NCI-H526 treated with DMSO at 0.1 percent for 48 hours (cell line): Measurements from ENCODE around the gene BICRAL.
A peak's percentile ranks its signal among the peaks of the same experiment; 100 is the strongest.
"Not testable (repeated sequence)": the region's sequence is repeated elsewhere in the genome, so short reads cannot be mapped to it uniquely, and the experiment has no call there.

Experiments
- DNase-seq: peaks from one replicate; lab custom pipeline; 2025; lab: John Stamatoyannopoulos, UW

The BICRAL gene

GRCh38 chr6:42894041-42894828 is 112.4 kb downstream of the BICRAL start:
- DNase-seq: not testable (repeated sequence)

- no peak for DNase-seq
Observed at GRCh38 chr6:42896178-42896719, 114.4 kb downstream of the BICRAL start.

GRCh38 chr6:42898891-42899361 is 117.1 kb downstream of the BICRAL start:
- peak; percentile 42 for DNase-seq

GRCh38 chr6:42899871-42900270 is 118.0 kb downstream of the BICRAL start:
- no peak for DNase-seq

DNA sequence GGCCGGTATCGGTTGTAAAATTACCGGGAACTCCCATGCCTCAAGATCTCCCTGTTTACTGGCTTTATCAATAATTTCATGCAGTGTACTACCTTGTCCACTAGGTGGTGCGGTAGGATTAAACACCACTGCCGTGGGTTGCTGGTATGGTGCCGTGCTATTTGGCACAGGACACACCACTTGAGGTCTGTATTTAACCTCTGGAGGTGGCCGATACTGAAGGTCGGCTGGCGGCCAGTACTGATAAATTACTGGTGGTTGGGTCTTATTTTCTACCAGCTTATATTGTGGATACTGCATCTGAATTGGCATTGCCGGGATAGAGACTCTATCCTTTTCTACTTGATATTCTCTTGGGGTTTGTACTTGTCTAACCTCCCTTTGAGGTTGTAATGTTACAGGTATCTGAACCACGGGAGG is 119.7 kb downstream of the BICRAL start:
- DNase-seq: peak; percentile 68

DNA sequence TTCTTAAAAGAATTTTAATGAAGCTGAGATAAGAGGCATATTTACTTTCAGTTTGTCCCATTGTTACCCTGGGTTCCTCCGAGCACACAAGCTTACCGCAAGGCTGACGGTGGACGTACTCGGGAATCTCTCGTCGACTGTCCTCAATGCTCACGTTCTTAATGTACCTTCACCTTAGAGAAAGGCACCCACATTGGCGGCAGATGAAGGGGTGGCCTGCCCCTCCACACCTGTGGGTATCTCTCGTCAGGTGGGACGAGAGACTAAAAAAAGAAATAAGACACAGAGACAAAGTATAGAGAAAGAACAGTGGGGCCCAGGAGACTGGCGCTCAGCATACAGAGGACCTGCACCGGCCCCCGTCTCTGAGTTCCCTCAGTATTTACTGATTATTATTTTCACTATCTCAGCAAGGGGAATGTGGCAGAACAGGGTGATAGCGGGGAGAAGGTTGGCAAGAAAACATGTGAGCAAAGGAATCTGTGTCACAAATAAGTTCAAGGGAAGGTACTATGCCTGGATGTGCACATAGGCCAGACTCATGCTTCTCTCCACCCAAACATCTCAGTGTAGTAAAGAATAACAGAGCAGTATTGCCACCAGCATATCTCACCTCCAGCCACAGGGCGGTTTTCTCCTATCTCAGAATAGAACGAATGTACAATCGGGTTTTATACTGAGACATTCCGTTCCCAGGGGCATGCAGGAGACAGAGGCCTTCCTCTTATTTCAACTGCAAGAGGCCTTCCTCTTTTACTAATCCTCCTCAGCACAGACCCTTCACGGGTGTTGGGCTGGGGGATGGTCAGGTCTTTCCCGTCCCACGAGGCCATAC is 120.8 kb downstream of the BICRAL start:
- not testable (repeated sequence) for DNase-seq

- no peak for DNase-seq
Observed at GRCh38 chr6:42904467-42904866, 122.6 kb downstream of the BICRAL start.

DNA sequence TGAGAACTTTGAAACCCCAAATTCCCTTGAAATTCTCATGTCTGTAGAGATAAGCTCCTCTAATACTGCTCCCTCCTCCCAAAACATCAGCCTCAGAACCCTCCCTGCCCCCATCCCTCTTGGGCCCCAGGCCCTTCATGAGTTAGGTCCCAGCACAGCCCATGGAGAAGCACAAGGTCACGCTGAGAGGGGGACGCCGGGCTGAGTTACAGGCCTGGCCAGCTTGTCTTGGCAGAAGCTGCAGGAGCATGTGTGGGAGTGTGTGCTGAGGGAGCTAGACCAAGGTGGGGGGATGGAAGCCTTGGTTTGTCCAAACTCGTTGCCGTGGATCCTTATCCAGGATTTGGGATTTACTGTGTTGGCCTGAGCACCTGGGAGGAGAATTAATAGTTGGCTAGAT is 125.5 kb downstream of the BICRAL start:
- no peak for DNase-seq

DNA sequence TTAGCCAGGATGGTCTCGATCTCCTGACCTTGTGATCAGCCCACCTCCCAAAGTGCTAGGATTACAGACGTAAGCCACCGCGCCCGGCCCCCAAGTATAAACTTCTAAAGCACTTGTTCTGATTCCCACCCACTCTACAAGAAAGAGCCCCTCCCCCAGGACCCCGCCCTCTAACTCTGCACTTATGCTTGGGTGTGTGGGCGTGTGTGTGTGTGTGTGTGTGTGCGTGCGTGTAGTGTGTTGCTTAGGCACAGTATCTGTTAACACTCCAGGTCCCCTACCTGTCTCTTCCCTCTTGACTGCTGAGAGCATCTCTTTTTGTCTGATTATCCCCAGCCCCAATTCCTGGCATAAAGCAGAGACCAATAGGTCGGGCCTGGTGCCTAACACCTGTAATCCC is 128.0 kb downstream of the BICRAL start:
- DNase-seq: no peak

DNA sequence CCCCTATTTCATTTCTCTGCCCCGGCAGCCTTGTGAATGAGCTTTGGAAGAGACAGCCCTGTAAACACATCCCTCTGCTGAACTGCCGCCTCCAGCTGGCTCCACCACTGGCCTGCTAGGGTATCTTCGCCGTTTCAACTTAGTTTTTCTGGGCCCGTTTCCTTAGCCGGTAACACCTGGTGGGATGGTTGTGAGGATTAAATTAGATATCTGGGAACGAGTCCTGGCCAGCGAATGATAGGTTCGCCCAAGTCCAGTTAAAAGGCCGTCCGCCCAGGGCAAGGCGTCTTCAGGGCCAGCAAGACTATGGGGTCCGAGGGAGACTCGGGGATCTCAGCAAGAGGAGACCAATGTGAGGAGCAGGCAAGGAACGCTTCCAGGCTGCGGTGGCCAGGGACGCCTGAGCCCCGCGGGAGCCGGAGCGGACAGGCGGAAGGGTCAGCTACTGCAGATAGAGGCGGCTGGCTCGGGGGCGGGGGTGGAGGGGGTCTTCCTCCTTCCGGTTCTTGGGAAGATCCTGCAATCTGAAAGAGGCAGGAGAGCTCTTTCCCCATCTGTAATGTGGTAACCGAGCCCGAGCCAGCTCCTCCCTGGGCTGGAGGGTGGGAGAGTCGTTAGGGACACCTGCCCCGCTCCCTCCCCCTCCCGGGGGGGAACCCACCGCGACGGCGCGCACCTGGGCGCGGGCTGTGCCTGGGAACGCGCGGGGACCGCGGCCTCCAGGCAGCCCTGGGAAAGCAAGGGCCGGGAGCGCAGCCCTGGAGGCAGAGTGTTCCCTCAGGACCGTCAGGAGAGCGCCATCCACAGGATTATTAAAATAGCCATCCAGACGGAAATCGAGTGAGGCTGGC is 129.5 kb downstream of the BICRAL start:
- DNase-seq: no peak

- no peak for DNase-seq
Observed at GRCh38 chr6:42914546-42914945, 132.7 kb downstream of the BICRAL start.

DNA sequence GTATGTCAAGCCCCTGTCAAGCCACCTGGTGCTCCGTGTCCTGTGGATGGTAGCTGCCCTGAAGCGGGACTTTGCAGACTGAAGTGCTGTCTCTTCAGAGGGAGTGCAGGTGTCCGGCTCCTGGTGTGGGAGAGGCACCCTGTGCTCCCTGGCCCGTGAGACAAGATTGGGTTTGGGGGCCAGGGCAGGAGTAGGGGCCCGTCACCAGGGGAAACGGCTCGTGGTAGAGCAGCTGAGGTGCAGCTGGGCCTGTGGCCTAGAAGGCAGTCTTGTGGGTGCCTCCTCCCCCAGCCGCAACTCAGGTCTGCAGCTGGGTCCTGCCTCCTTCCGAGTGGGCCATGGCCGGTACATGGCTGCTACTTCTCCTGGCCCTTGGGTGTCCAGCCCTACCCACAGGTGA is 133.9 kb downstream of the BICRAL start, which contains the start of gene PTCRA:
TSS of gene PTCRA (plus strand) at position 322 of the 400 bp plus-strand sequence. CDS start at position 339, 17 bp downstream.
- DNase-seq: no peak

- no peak for DNase-seq
Observed at GRCh38 chr6:42916288-42916687, 134.4 kb downstream of the BICRAL start.
